Measurements from ENCODE around the gene GPATCH8.
A peak's percentile ranks its signal among the peaks of the same experiment; 100 is the strongest.
"Not testable (repeated sequence)": the region's sequence is repeated elsewhere in the genome, so short reads cannot be mapped to it uniquely, and the experiment has no call there.

GPATCH8 gene

DNA sequence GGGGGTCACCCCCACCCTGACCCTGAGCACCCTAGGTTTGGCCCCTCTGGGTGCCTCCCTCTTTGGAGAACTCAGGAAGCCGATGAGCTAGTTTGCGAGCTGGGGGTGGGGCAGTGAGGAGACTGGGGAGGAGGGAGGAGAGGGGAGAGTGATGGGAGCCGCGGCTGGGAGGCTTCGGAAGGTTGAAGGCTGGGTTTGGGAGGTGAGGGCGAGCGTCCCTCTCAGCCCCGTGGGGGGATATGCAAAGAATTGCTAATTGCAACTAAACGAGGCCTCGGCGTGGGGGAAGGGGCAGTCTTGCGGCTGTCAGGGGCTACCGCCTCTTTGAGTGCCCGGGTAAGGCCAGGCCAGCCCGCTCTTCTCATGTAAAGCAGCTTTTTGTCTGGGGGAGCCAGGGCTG, 36.5 kb upstream of the GPATCH8 start:
- DNase-seq (ENCODE audit: low spot score in 2 of 2) (no peak), ATAC-seq (replicated peaks; ENCODE audit: extremely low read depth, poor library complexity, severe bottlenecking) (no peak)
- H3K27me3 Mint-ChIP-seq: peaks cover 58% of the 10 kb centered on the region
- H3K4me3 Mint-ChIP-seq: no peak overlapping the region
- no peaks in the 10 kb centered on the region for H3K36me3 Mint-ChIP-seq (ENCODE audit: insufficient read depth)
- H3K4me1 Mint-ChIP-seq: no peaks in the 10 kb centered on the region
- H3K9me3 Mint-ChIP-seq: no peaks in the 10 kb centered on the region
- no peak overlapping the region for H3K27ac Mint-ChIP-seq (ENCODE audit: low read depth)

DNA sequence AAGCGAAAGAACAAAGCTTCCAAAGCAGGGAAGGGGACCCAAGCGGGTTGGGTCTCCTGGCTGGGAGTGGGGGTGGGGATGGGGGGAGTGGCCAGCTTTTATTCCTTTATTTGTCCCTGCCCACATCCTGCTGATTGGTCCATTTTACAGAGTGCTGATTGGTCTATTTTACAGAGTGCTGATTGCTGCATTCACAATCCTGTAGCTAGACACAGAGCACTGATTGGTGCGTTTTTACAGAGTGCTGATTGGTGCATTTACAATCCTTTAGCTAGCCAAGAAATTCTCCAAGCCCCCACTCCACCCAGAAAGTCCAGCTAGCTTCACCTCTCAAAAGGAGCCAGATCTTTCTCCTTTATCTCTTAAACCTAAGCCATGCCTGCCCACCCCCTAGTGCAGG, 34.7 kb upstream of the GPATCH8 start:
- not testable (repeated sequence) for H3K4me3 Mint-ChIP-seq; H3K36me3 Mint-ChIP-seq (ENCODE audit: insufficient read depth); H3K9me3 Mint-ChIP-seq; ATAC-seq (replicated peaks; ENCODE audit: extremely low read depth, poor library complexity, severe bottlenecking); H3K27ac Mint-ChIP-seq (ENCODE audit: low read depth); DNase-seq (ENCODE audit: low spot score in 2 of 2)
- H3K27me3 Mint-ChIP-seq: peaks cover 41% of the 10 kb centered on the region
- H3K4me1 Mint-ChIP-seq: peaks cover 10% of the 10 kb centered on the region

GRCh38 chr17:44536090-44536953, 33.1 kb upstream of the GPATCH8 start:
- Mint-ChIP-seq H3K27ac (ENCODE audit: low read depth) (no peak overlapping the region), H3K27me3 (peaks cover 34% of the 10 kb centered on the region), H3K9me3 (no peaks in the 10 kb centered on the region), H3K36me3 (ENCODE audit: insufficient read depth) (peaks cover 2% of the 10 kb centered on the region), H3K4me3 (no peak overlapping the region), H3K4me1 (peaks cover 10% of the 10 kb centered on the region)
- no peak for DNase-seq (ENCODE audit: low spot score in 2 of 2)
- no peak for ATAC-seq (replicated peaks; ENCODE audit: extremely low read depth, poor library complexity, severe bottlenecking)

DNA sequence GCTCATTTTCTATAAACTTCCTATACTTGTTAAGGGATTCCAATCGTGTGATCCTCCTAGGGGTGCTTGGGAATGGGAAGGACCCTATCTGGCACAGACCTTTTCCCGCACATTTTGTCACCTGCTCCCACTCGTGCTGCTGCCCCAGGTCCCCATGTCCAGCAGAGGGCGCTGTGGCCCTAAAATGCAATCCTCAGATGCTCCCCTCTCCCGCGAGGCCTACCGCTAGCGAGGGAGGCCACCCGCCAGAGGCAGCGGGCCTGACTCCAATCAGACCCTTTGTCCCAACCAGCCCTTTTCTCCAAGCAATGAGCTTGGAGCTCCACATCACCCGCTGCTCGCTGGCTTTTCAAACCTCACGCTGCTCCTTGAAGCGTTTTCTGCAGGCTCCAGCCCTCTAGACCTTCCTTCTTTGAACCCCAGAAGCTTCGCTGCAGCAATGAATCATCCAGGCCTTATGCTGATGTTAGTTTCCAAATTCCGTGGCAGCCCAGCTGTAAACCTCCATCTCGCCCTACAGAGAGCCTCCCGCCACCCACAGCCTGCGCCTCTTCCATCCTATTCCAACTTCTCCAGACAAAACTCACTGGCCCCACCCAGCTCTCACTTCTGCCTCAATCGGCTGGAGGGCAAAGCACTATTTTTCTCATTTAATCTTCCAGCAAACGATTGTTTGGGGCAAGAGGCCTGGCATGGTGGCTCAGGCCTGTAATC, 30.5 kb upstream of the GPATCH8 start:
- Mint-ChIP-seq H3K4me1 (peaks cover 10% of the 10 kb centered on the region), H3K4me3 (no peak overlapping the region), H3K36me3 (ENCODE audit: insufficient read depth) (peaks cover 2% of the 10 kb centered on the region), H3K27me3 (peaks cover 14% of the 10 kb centered on the region), H3K27ac (ENCODE audit: low read depth) (peak overlapping the region; percentile 57), H3K9me3 (no peaks in the 10 kb centered on the region)
- peak; percentile 85 for ATAC-seq (replicated peaks; ENCODE audit: extremely low read depth, poor library complexity, severe bottlenecking)
- DNase-seq (ENCODE audit: low spot score in 2 of 2): peak; percentile 73 to 85

DNA sequence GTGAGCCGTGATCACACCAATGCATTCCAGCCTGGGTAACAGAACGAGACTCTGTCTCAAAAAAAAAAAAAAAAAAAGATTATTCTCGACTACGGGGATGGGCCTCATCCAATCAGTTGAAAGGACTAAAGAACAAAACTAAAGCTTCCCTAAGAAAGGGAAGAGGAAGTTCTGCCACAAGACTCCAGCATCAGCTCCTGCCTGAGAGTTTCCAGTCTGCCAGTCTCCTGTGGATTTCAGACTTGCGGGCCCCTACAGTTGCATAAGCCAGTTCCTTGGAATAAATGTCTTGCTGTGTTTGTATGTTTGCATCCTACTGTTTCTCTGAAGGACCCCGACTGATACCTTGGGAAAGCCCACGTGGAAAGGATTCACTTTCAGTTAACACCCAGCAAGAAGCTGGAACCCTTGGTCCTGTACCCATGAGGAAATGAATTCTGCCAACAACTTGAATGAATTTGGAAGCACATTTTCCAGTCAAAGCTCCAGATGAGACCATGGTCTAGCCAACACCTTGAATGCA, 27.8 kb upstream of the GPATCH8 start:
- ATAC-seq (replicated peaks; ENCODE audit: extremely low read depth, poor library complexity, severe bottlenecking): no peak
- peaks cover 10% of the 10 kb centered on the region for H3K4me1 Mint-ChIP-seq
- no peaks in the 10 kb centered on the region for H3K9me3 Mint-ChIP-seq
- H3K36me3 Mint-ChIP-seq (ENCODE audit: insufficient read depth): peaks cover 4% of the 10 kb centered on the region
- H3K27ac Mint-ChIP-seq (ENCODE audit: low read depth): no peak overlapping the region
- no peak overlapping the region for H3K4me3 Mint-ChIP-seq
- no peak for DNase-seq (ENCODE audit: low spot score in 2 of 2)
- peaks cover 11% of the 10 kb centered on the region for H3K27me3 Mint-ChIP-seq

- no peak for ATAC-seq (replicated peaks; ENCODE audit: extremely low read depth, poor library complexity, severe bottlenecking)
- no peaks in the 10 kb centered on the region for H3K9me3 Mint-ChIP-seq
- no peak for DNase-seq (ENCODE audit: low spot score in 2 of 2)
- no peak overlapping the region for H3K4me3 Mint-ChIP-seq
- no peak overlapping the region for H3K27ac Mint-ChIP-seq (ENCODE audit: low read depth)
- peaks cover 4% of the 10 kb centered on the region for H3K36me3 Mint-ChIP-seq (ENCODE audit: insufficient read depth)
- peaks cover 10% of the 10 kb centered on the region for H3K4me1 Mint-ChIP-seq
- peaks cover 20% of the 10 kb centered on the region for H3K27me3 Mint-ChIP-seq
These were observed 26.7 kb upstream of the GPATCH8 start for GRCh38 chr17:44529864-44530263.

GRCh38 chr17:44527954-44528353, 24.7 kb upstream of the GPATCH8 start:
- Mint-ChIP-seq H3K27me3 (peaks cover 31% of the 10 kb centered on the region), H3K4me1 (no peaks in the 10 kb centered on the region), H3K27ac (ENCODE audit: low read depth) (no peak overlapping the region), H3K9me3 (no peaks in the 10 kb centered on the region), H3K36me3 (ENCODE audit: insufficient read depth) (peaks cover 2% of the 10 kb centered on the region), H3K4me3 (no peak overlapping the region)
- ATAC-seq (replicated peaks; ENCODE audit: extremely low read depth, poor library complexity, severe bottlenecking) (no peak), DNase-seq (ENCODE audit: low spot score in 2 of 2) (no peak)

DNA sequence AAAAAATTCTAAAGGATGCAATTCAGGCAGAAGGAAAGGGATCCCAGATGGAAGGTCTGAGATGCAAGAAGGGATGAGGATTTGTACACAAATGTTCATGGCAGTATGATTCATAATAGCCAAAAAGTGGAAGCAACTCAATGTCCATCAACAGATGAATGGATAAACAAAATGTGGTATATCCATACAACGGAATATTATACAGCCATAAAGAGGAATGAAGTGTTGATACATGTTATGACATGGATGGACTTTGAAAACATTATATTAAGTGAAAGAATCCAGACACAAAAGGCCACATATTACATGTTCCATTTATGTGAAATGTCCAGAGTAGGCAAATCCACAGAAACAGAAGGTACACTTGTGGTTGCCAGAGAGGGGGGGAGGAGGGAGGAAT, 23.9 kb upstream of the GPATCH8 start:
- ATAC-seq (replicated peaks; ENCODE audit: extremely low read depth, poor library complexity, severe bottlenecking) (no peak), DNase-seq (ENCODE audit: low spot score in 2 of 2) (no peak)
- H3K27me3 Mint-ChIP-seq: peaks cover 26% of the 10 kb centered on the region
- H3K27ac Mint-ChIP-seq (ENCODE audit: low read depth): no peak overlapping the region
- H3K9me3 Mint-ChIP-seq: no peaks in the 10 kb centered on the region
- H3K4me1 Mint-ChIP-seq: no peaks in the 10 kb centered on the region
- H3K36me3 Mint-ChIP-seq (ENCODE audit: insufficient read depth): peaks cover 2% of the 10 kb centered on the region
- H3K4me3 Mint-ChIP-seq: no peak overlapping the region

DNA sequence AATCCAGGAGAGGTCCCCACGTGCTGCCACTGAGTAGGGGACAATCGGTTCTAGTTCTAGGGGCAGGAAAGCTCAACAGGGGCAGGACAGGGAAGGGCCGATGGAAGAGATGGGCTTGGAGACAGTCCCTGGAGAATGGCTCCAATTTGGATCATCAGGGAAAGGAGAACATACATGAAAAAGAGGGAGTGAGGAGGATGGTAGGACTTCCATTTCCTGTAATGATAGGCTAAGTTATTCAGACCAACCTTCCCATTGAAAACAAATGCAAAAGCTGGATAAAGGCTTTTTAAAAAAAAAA, 20.4 kb upstream of the GPATCH8 start:
- Mint-ChIP-seq H3K9me3 (no peaks in the 10 kb centered on the region), H3K4me3 (no peak overlapping the region), H3K27me3 (peaks cover 31% of the 10 kb centered on the region), H3K27ac (ENCODE audit: low read depth) (no peak overlapping the region), H3K36me3 (ENCODE audit: insufficient read depth) (peaks cover 2% of the 10 kb centered on the region), H3K4me1 (no peaks in the 10 kb centered on the region)
- DNase-seq (ENCODE audit: low spot score in 2 of 2) (no peak), ATAC-seq (replicated peaks; ENCODE audit: extremely low read depth, poor library complexity, severe bottlenecking) (no peak)

DNA sequence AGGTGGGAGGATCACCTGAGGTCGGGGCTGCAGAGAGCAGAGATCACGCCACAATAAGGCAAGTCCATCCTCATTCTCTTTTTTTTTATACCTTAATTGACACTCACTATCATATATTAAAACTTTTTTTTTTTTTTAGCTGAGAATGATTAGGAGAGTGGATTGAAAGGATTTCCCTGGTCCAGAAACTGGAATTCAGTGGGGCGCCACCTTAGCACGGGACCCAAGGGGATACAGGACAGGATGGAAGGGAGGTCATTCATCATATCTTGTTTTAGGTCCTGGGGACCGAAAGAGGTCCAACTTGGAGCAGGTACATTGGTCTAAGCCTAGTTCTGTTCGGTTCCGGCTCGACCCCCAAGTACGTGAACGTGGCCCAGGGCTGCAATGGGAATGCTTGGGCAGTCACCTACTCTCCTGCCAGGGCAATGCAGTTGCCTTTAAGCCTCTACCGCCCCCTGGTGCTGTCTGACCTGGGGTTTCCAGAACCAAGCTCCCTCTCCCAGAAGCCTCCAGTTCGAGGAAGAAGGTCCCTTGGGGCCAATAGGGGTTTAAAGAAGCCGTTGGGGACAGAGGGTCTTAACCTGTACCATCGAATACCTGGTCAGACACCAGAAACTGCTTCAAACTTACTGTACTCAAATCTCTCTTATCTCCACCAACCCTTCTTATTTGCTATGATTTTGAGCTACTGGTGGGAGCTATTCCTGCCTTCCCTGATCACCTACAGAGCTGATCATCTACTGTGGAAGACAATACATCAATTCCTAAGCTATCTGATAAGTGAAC, 19.9 kb upstream of the GPATCH8 start:
- Mint-ChIP-seq H3K9me3 (no peaks in the 10 kb centered on the region), H3K27me3 (peaks cover 36% of the 10 kb centered on the region), H3K27ac (ENCODE audit: low read depth) (no peak overlapping the region), H3K36me3 (ENCODE audit: insufficient read depth) (peaks cover 2% of the 10 kb centered on the region), H3K4me3 (no peak overlapping the region), H3K4me1 (no peaks in the 10 kb centered on the region)
- DNase-seq (ENCODE audit: low spot score in 2 of 2) (peak in 1 of 2 donors; percentile 13), ATAC-seq (replicated peaks; ENCODE audit: extremely low read depth, poor library complexity, severe bottlenecking) (no peak)

DNA sequence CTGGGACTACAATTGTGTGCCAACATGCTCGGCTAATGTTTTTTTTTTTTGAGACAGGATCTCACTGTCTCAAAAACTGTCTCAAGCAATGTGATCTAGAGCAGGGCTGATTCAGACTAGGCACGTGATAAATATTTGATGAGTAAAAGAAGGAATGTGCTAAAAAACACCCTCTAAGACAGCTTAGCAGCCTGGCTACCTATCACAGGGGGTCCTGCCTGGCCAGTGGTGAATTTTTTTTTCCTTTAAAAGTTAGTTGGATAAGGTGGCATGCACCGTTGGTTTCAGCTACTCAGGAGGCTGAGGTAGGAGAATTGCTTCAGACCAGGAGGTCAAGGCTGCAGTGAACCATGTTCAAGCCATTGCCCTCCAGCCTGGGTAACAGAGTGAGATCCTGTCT, 14.8 kb upstream of the GPATCH8 start:
- Mint-ChIP-seq H3K36me3 (ENCODE audit: insufficient read depth) (no peaks in the 10 kb centered on the region), H3K4me1 (no peaks in the 10 kb centered on the region), H3K9me3 (no peaks in the 10 kb centered on the region), H3K4me3 (no peak overlapping the region), H3K27me3 (peaks cover 30% of the 10 kb centered on the region), H3K27ac (ENCODE audit: low read depth) (no peak overlapping the region)
- DNase-seq (ENCODE audit: low spot score in 2 of 2): no peak
- ATAC-seq (replicated peaks; ENCODE audit: extremely low read depth, poor library complexity, severe bottlenecking): no peak

DNA sequence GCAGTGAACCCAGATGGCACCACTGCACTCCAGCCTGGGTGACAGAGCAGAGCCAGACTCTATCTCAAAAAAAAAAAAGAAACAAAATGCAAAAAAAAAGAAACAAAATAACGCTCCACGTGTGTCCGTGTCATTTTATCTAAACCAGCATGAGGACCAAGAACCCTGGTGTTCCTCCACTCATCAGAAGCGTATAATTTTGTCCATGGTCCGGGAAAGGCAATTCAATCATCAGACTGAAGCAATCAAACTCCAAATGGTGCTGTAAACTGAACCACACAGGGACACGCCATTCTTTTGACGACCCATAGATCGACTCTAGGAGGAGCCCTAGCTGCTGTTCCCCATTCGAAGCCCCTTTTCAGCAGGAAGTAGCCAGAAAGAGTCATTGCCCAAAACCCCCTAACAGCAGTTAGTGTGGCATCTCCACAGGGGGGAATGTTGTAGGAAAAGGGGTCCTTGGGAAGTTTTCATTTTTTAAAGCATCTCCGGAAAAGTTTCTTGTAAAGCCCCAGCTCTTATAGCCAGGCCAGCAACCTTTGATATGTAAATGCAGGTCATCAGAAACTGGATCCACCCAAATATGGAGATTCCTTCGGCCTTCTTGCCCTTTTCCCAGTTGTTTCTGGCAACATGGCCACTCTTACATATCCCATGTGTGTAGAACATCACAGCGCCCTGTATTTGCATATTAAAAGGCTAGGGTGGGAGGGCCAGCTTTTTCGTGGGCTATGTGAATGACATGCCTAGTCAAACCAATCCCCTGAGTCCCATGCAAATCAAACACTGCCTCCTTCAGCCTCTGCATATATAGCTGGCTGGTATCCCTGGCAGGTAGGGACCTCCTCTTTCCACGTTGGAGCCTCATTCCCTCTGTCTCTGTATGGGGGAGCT, 8.3 kb upstream of the GPATCH8 start:
- H3K27ac Mint-ChIP-seq (ENCODE audit: low read depth); DNase-seq (ENCODE audit: low spot score in 2 of 2); H3K36me3 Mint-ChIP-seq (ENCODE audit: insufficient read depth); ATAC-seq (replicated peaks; ENCODE audit: extremely low read depth, poor library complexity, severe bottlenecking); H3K9me3 Mint-ChIP-seq; H3K4me3 Mint-ChIP-seq; H3K4me1 Mint-ChIP-seq: not testable (repeated sequence)
- peaks cover 14% of the 10 kb centered on the region for H3K27me3 Mint-ChIP-seq
